Smooth muscle cell (in vitro differentiated cells): ENCODE measurements around the gene PXYLP1. TPM values are rescaled to one million over a fixed set of nuclear protein-coding genes. Genes with fewer than 3 reads are reported as not detected.
A peak's percentile ranks its signal among the peaks of the same experiment; 100 is the strongest.

ENCODE experiments used
- DNase-seq: peaks from one replicate; lab custom pipeline; 2025; ENCODE audit not compliant: unreplicated experiment; lab: John Stamatoyannopoulos, UW
- H2AFZ ChIP-seq: fragments of 200-600 bp; sonication (generic); 2 replicates; pipeline ENCODE4 v1.6.0; 2016; ENCODE audit warnings: antibody characterized with exemption, low read depth, mild to moderate bottlenecking
- H3F3A ChIP-seq: fragments of 200-600 bp; sonication (generic); 2 replicates; pipeline ENCODE4 v1.6.0; 2017; ENCODE audit warnings: antibody characterized with exemption, low read depth
- H3K27ac ChIP-seq: fragments of 200-600 bp; sonication (generic); 2 replicates; pipeline ENCODE4 v1.5.1; 2016; ENCODE audit warnings: low read depth, mild to moderate bottlenecking
- H3K27me3 ChIP-seq: fragments of 200-600 bp; sonication (generic); 2 replicates; pipeline ENCODE4 v1.6.1; 2016; ENCODE audit warnings: low read depth, mild to moderate bottlenecking
- H3K36me3 ChIP-seq: fragments of 200-600 bp; sonication (generic); 2 replicates; pipeline ENCODE4 v1.5.1; 2016; ENCODE audit warnings: low read depth
- H3K4me1 ChIP-seq: fragments of 200-600 bp; sonication (generic); 2 replicates; pipeline ENCODE4 v1.5.1; 2016; ENCODE audit warnings: low read depth
- H3K4me2 ChIP-seq: fragments of 200-600 bp; sonication (generic); 2 replicates; pipeline ENCODE4 v1.6.0; 2016; ENCODE audit warnings: mild to moderate bottlenecking
- H3K4me3 ChIP-seq: fragments of 200-600 bp; sonication (generic); 2 replicates; pipeline ENCODE4 v1.5.1; 2016; ENCODE audit warnings: mild to moderate bottlenecking
- H3K79me2 ChIP-seq: fragments of 200-600 bp; sonication (generic); 2 replicates; pipeline ENCODE4 v1.6.0; 2016; ENCODE audit warnings: low read depth, mild to moderate bottlenecking
- H3K9ac ChIP-seq: fragments of 200-600 bp; sonication (generic); 2 replicates; pipeline ENCODE4 v1.6.0; 2016; ENCODE audit warnings: low read depth
- H3K9me3 ChIP-seq: fragments of 200-600 bp; sonication (generic); replicated peaks from 2 replicates; pipeline ENCODE4 v1.5.1; 2016; ENCODE audit warnings: low read depth
- H4K20me1 ChIP-seq: fragments of 200-600 bp; sonication (generic); 2 replicates; pipeline ENCODE4 v1.6.0; 2016; ENCODE audit warnings: low read depth
- WGBS: methylation state at CpG from one replicate; pipeline ENCODE4 v1.1.7; 2016; ENCODE audit warnings: low lambda C conversion rate; 5-methylcytosine and 5-hydroxymethylcytosine counted together
- polyA plus RNA-seq: library from polyadenylated mRNA; unstranded; fragments of >200 nt; fragmentation: Nextera tagmentation; extraction: Ambion mirVana; gene quantifications from 2 replicates; pipeline ENCODE4 v1.2.1, GENCODE V29; 2016
- total RNA-seq: library from RNA; depleted of rRNA; stranded (reverse); fragments of >200 nt; gene quantifications from 2 replicates; pipeline ENCODE4 v1.2.3, GENCODE V29; 2014
- TF ChIP-seq, protein P1 (sequence below): fragments of 200-600 bp; sonication (generic); IDR thresholded peaks from 2 replicates; pipeline ENCODE4 v1.5.1; 2017; ENCODE audit warnings: borderline replicate concordance, mild to moderate bottlenecking, antibody characterized with exemption; ENCODE audit not compliant: insufficient read depth, poor library complexity, severe bottlenecking

PXYLP1 gene, protein sequence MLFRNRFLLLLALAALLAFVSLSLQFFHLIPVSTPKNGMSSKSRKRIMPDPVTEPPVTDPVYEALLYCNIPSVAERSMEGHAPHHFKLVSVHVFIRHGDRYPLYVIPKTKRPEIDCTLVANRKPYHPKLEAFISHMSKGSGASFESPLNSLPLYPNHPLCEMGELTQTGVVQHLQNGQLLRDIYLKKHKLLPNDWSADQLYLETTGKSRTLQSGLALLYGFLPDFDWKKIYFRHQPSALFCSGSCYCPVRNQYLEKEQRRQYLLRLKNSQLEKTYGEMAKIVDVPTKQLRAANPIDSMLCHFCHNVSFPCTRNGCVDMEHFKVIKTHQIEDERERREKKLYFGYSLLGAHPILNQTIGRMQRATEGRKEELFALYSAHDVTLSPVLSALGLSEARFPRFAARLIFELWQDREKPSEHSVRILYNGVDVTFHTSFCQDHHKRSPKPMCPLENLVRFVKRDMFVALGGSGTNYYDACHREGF
- total RNA-seq, result 4.5 and 5.6 TPM in 2 replicates
- 3.3 and 3.9 TPM in 2 replicates for polyA plus RNA-seq

DNA sequence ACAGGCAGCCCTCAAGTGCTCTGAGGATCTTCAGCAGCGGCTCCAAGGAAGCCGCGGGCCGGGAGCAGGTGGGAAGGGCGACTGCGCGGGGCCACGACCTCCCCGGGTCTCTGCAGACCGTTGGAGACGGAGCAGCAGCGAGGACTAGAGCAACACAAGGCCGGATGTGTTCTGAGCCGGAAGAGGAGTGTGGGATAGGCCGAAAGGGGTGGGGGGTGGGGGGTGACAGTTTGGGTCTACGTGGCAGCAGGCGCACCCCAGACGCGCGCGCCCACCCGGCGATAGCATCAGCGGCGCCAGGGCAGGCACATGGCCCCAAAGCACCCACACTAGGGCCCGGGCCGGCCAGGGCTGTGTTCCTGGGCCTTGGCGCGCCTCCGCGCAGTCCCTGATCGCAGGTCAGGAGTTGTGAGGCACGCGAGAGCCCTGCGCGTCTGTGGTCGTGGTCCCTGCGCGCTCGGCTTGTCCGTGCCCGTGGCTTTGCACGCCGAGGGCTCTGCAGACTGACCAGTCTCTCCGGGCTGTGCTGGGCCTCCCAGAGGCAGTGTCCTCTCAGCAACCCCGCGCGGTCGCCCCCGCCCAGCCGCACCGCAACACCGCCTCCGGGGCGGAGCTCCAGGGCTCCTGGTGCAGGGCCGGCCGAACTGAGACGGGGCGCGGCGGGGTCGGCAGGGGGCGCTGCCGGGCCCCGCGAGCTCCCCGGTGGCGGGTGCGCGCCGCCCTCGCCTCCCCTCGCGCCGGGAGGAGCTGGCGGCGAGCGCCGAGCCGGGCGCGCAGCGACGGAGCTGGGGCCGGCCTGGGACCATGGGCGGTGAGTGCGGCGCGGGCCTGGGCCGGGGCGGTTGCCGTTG, at the start of gene PXYLP1:
TSS of gene PXYLP1 (plus strand) at position 725 of the 851 bp plus-strand sequence. CDS start 28,351 bp downstream, outside the sequence.
- H3K4me2 ChIP-seq, result peak within 1 kb of the TSS; percentile 96
- peaks cover 11% of the 10 kb centered on the region for H3K27me3 ChIP-seq
- no peaks in the 10 kb centered on the region for H3K79me2 ChIP-seq
- no peaks in the 10 kb centered on the region for H3F3A ChIP-seq
- no peaks in the 10 kb centered on the region for H3K9me3 ChIP-seq
- peak within 1 kb of the TSS; percentile 89 for H2AFZ ChIP-seq
- H3K4me3 ChIP-seq, result peak within 1 kb of the TSS; percentile 70
- 3% methylated on average over 60 of the region's 92 CpGs for WGBS
- no peak within 1 kb of the TSS for H3K27ac ChIP-seq
- no peaks in the 10 kb centered on the region for H4K20me1 ChIP-seq
- H3K4me1 ChIP-seq, result peaks cover 12% of the 10 kb centered on the region
- TF ChIP-seq, protein P1, sequence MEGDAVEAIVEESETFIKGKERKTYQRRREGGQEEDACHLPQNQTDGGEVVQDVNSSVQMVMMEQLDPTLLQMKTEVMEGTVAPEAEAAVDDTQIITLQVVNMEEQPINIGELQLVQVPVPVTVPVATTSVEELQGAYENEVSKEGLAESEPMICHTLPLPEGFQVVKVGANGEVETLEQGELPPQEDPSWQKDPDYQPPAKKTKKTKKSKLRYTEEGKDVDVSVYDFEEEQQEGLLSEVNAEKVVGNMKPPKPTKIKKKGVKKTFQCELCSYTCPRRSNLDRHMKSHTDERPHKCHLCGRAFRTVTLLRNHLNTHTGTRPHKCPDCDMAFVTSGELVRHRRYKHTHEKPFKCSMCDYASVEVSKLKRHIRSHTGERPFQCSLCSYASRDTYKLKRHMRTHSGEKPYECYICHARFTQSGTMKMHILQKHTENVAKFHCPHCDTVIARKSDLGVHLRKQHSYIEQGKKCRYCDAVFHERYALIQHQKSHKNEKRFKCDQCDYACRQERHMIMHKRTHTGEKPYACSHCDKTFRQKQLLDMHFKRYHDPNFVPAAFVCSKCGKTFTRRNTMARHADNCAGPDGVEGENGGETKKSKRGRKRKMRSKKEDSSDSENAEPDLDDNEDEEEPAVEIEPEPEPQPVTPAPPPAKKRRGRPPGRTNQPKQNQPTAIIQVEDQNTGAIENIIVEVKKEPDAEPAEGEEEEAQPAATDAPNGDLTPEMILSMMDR, result peak; percentile 63
- H3K36me3 ChIP-seq, result no peaks in the 10 kb centered on the region
- peak within 1 kb of the TSS; percentile 18 for H3K9ac ChIP-seq
- DNase-seq, result peak; percentile 81

DNA sequence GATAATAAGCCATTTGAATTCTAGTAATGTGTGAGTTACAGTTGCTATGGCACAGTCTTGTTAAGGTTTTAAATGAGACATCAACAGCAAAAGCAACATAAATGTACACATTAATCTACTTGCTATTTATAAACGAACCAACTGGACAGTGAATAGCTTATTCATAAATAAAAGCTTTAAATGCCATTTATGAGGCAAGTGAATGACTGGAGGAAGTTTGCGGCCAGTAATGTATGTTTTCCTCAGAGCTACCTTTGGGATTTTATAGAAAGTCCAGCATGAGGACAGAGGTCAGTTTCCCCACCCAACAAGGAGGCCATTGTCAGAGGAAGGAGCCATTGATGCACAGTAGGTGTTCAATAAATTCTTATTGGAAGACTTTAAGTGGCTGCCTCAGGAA, 48.0 kb upstream of the PXYLP1 start:
- no peak overlapping the region for H3K27ac ChIP-seq
- H3K9ac ChIP-seq, result no peak overlapping the region
- no peak for DNase-seq
- H3K27me3 ChIP-seq, result no peaks in the 10 kb centered on the region
- no peaks in the 10 kb centered on the region for H4K20me1 ChIP-seq
- H3K79me2 ChIP-seq, result no peaks in the 10 kb centered on the region
- H3K9me3 ChIP-seq, result no peaks in the 10 kb centered on the region
- no peaks in the 10 kb centered on the region for H3F3A ChIP-seq
- WGBS, result 66% methylated on average over 2 of the region's 2 CpGs
- no peaks in the 10 kb centered on the region for H3K36me3 ChIP-seq
- no peak overlapping the region for H2AFZ ChIP-seq
- no peak overlapping the region for H3K4me2 ChIP-seq
- H3K4me1 ChIP-seq, result no peaks in the 10 kb centered on the region
- no peak overlapping the region for H3K4me3 ChIP-seq
- TF ChIP-seq, protein P1, result no peak

DNA sequence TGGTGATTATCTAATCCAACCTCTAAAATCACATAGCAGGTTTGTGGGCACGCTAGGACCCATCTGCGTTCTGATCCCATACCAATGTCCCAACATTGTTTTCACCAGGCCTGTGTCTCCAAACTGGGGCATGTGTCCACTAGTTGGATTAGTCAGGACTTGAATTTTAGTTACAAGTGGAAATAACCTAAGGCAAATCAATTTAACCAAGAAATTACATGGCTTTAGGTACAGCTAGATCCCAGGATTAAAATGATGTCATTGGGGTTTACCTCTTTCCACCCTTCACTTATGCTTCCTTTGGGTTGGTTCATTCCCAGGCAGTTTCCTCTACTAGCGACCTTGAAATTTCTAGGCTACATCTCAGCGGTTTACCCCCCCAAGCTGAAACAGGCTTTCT, 47.2 kb upstream of the PXYLP1 start:
- no peaks in the 10 kb centered on the region for H4K20me1 ChIP-seq
- H3K9ac ChIP-seq, result no peak overlapping the region
- no peaks in the 10 kb centered on the region for H3K27me3 ChIP-seq
- TF ChIP-seq, protein P1, result no peak
- DNase-seq, result no peak
- H3K79me2 ChIP-seq, result no peaks in the 10 kb centered on the region
- H3F3A ChIP-seq, result no peaks in the 10 kb centered on the region
- no peak overlapping the region for H3K4me3 ChIP-seq
- H3K9me3 ChIP-seq, result no peaks in the 10 kb centered on the region
- H3K36me3 ChIP-seq, result no peaks in the 10 kb centered on the region
- H3K27ac ChIP-seq, result no peak overlapping the region
- WGBS, result 85% methylated on average over 4 of the region's 4 CpGs
- H3K4me1 ChIP-seq, result no peaks in the 10 kb centered on the region
- no peak overlapping the region for H3K4me2 ChIP-seq
- no peak overlapping the region for H2AFZ ChIP-seq
